Measurements from ENCODE around the gene GADD45A. TPM values are rescaled to one million over a fixed set of nuclear protein-coding genes. Genes with fewer than 3 reads are reported as not detected.

GADD45A gene
- polyA plus RNA-seq, 4 donors, result 122 to 147 (median 133) TPM

DNA sequence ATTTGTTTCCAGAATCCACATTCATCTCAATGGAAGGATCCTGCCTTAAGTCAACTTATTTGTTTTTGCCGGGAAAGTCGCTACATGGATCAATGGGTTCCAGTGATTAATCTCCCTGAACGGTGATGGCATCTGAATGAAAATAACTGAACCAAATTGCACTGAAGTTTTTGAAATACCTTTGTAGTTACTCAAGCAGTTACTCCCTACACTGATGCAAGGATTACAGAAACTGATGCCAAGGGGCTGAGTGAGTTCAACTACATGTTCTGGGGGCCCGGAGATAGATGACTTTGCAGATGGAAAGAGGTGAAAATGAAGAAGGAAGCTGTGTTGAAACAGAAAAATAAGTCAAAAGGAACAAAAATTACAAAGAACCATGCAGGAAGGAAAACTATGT lies 2.6 kb downstream of the GADD45A start:
- DNase-seq (ENCODE audit: low read depth in 4 of 4, low spot score in 3 of 4), result no peak

- no peak for DNase-seq (ENCODE audit: low read depth in 4 of 4, low spot score in 3 of 4)
These were observed 3.7 kb downstream of the GADD45A start for GRCh38 chr1:67688526-67689219.

GRCh38 chr1:67689267-67690017 lies 4.4 kb downstream of the GADD45A start:
- DNase-seq (ENCODE audit: low read depth in 4 of 4, low spot score in 3 of 4), result no peak

- no peak for DNase-seq (ENCODE audit: low read depth in 4 of 4, low spot score in 3 of 4)
These were observed 5.0 kb downstream of the GADD45A start for GRCh38 chr1:67690018-67690363.

DNA sequence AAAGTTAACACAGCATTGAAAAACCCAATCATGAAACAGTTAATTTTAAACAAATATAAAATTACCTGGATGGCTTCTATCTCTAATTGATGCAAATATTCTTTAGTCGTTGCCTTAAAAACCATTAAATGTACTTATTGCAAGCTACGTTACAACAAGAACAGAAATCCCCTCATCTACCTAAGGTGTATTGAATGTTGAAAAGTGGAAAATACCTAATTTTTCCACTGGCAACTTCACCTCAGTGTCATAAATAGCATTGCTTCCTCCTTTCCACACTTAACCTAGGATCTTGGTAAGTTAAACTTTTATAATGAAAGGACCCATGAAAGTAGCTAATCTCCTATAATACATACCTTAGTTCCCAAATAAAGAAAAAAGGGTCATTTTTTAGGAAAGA lies 5.4 kb downstream of the GADD45A start:
- no peak for DNase-seq (ENCODE audit: low read depth in 4 of 4, low spot score in 3 of 4)

DNA sequence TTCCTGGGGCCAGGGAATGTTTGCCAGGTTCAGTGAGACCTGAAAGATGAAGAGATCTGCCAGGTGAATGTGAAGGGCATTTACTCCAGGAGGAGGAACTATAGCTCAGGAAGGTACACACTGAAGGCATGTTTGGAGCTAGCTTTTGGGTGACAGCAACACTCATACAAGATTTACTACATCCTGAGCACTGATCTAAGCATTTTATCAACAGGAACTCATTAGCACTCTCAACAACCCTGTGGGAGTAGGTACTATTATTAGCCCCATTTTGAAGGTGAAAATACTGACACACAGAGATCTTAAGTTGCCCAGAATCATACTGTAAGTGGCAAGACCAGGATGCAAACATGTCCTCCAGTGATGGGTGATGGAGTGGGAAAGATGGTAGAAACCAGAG lies 6.7 kb downstream of the GADD45A start:
- no peak for DNase-seq (ENCODE audit: low read depth in 4 of 4, low spot score in 3 of 4)

GRCh38 chr1:67695963-67696362 lies 11.0 kb downstream of the GADD45A start:
- DNase-seq (ENCODE audit: low read depth in 4 of 4, low spot score in 3 of 4), result no peak

DNA sequence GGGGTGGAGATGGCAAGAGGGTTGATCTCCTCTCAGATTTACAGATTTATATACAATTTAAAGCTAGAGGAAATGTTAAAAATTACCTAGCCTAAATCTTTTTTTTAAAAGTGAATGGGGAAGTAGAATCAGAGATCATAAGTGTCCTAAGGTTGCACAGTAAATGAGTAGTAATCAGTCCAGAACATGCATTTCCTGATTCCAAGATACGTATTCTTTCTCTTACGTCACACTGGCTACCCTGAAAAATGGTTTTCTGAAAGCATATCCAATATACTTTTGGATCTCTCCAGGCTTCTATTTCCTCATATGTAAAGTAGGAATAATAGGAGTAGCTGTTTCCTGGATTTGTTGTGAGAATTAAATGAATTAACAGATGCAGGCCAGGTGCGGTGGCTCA lies 11.7 kb downstream of the GADD45A start:
- DNase-seq (ENCODE audit: low read depth in 4 of 4, low spot score in 3 of 4), result no peak

- DNase-seq (ENCODE audit: low read depth in 4 of 4, low spot score in 3 of 4), result no peak
These were observed 15.2 kb downstream of the GADD45A start for GRCh38 chr1:67700220-67700619.

- no peak for DNase-seq (ENCODE audit: low read depth in 4 of 4, low spot score in 3 of 4)
These were observed 15.8 kb downstream of the GADD45A start for GRCh38 chr1:67700692-67701410.

GRCh38 chr1:67701876-67702275 lies 16.9 kb downstream of the GADD45A start:
- no peak for DNase-seq (ENCODE audit: low read depth in 4 of 4, low spot score in 3 of 4)

- no peak for DNase-seq (ENCODE audit: low read depth in 4 of 4, low spot score in 3 of 4)
These were observed 19.4 kb downstream of the GADD45A start for GRCh38 chr1:67704351-67704750.

DNA sequence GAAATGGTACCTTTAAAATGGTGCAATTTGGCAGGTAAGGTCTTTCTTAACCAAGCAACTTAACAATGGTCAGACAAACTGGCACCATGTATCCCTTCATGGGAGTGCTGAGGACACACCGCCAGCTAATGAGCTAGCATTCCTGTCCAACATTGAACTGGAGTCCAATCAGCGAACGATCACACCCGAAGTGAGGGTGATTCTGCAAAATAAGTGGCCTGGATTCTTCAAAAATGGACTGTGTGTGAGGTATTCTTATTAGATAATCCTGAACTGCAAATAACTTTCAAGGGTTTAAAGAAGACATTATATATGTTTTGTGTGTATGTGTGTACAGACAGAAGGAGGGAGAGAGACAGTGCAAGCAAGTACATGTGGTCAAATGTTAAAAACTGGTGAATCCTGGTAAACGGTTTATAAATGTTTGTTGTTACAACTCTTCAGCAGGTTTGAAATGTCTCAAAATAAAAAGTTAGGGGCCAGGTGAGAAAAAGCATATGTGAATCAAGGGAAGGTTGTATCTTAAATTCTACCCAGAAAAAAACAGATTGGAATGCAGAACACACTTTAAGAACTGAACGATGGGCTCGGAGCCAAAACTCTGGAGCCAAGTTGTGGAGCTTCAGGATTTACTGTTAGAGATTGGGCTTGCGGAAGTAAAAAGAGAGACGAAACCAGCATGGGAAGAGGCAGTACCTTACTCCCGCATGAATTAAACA lies 20.9 kb downstream of the GADD45A start:
- no peak for DNase-seq (ENCODE audit: low read depth in 4 of 4, low spot score in 3 of 4)

DNA sequence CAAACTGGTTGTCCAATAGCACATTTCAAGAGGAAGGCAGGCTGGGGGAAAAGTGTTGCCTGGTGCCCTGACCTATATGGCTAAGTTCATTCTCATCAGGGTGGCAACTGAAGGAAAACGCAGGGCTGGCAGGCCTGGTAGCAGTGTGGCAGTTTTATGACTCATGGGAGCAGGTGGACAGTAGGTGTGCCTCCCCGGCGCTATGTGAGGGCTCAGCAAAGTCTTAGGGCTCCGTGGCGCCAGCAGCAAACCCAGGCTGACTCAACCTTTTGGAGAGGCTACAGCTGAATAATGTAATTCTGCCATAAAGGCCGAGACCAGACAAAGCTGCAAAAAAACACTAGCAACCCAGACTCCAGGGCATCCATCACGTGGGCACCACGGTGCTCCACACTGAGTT lies 23.6 kb downstream of the GADD45A start:
- no peak for DNase-seq (ENCODE audit: low read depth in 4 of 4, low spot score in 3 of 4)

DNA sequence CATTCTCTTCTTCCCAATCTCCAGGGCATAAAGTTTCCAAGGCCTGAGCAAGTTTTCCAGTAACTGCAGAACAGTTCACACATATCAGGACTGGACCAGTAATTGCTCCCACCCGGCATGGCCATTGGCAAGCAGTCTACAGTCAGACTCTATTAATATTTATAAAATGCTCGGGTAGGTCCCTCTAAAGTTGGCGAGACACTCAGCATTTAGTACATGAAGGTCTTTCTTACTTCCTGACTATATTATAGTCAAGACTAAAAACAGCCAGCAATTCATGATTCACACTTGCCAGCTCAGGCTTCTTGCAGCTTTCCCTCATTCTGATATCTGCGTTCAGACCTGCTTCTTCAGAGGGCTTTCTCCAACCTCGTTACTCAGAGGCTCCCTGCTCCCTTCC lies 25.4 kb downstream of the GADD45A start:
- DNase-seq (ENCODE audit: low read depth in 4 of 4, low spot score in 3 of 4), result no peak

- no peak for DNase-seq (ENCODE audit: low read depth in 4 of 4, low spot score in 3 of 4)
These were observed 26.3 kb downstream of the GADD45A start for GRCh38 chr1:67711158-67711854.

DNA sequence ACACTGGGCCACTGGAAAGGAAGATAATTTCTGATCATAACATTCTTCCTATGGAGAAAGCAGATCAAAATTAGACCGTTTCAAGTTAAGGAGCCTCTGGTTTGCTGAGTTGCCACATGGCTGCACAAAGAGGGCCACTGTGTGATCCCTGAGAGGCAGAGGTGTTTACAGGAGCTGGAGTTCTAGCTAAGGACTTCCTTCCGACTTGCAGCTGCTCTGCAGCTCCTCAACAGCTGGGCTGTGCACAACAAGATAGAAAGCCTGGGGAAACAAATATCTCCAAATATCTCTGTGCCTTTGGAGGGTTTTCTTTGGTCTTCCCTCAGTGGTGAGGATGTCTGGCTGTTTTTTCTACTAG lies 26.8 kb downstream of the GADD45A start:
- no peak for DNase-seq (ENCODE audit: low read depth in 4 of 4, low spot score in 3 of 4)

DNA sequence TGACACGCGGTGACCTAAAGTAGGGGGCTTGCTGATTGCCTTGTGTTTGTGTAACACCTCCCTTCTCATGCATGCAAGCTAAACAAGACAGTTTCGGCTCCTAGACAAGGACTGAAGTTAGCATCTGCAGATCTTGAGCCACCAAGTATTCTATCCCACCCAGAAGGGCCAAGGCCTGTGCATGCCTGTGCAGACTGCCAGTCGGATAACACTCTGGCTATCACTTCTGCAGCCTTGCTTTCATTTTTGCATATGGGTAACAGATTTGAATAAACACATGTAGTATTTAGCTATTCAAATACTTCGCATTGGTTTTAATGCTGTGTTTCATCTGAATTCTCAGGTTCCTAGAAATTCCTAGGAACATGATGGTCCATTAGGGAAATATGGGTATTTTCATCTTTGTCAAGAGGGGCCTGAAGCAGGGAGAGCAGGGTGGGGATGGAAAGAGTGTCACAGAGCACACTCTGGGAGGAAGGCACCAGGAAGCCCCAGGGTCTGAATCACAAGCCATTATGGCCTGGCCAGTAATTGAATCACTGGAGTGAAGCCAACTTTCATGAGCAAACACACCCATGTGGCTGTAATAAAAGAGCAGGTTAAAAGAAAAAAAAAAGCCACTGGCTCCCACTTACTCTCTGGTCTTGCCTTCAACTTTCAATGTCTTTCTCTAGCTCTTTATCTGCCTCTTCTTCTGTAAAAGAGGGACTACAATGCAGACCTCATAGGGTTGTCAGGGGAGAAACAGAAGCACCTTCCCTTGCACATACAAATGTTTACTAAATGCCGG lies 28.3 kb downstream of the GADD45A start:
- no peak for DNase-seq (ENCODE audit: low read depth in 4 of 4, low spot score in 3 of 4)

DNA sequence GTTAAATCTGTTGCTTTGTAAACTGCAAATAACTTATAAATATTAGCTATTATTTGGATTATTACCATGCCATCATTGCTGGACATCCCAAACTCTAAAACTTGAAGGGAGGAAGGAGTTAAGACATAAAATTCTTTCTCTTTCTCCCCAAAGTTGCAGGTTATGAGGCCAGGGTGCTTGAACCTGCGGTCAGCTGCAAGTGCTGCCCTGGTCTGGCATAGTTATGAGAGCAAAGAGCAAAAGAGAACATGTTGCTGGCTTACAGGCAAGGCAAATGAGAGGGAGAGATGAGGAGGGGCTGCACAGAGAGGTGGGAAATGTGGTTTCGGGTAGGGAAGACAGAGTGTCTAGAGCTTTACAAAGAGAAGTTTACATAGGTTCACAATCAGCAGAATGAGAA lies 30.8 kb downstream of the GADD45A start:
- DNase-seq (ENCODE audit: low read depth in 4 of 4, low spot score in 3 of 4), result no peak

DNA sequence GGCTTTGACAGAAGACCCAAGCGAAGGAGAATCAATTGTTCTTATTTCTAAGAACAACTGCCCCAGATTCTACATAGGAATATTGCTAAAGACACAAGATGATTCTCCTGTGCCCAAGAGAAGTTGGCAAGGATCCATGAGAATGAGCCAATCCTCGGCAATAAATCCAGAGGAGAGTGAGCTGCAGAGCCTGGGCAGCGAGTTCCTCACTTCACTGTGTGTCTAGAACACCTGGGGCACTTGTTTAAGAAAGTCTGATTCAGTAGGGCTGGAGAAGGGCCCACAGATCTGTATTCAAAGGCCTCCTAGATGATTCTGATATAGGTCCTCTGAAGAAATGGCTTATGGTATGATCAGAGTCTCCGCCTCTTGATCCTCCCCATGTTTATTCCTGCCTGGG lies 31.8 kb downstream of the GADD45A start:
- no peak for DNase-seq (ENCODE audit: low read depth in 4 of 4, low spot score in 3 of 4)
